Epidermal melanocyte (primary cell): ENCODE data around the gene FZD2.

Experiments
- DNase-seq: peaks from one replicate; pipeline ENCODE4 v3.0.0; 2011; ENCODE audit warnings: low spot score; ENCODE audit not compliant: insufficient read length

The FZD2 gene

GRCh38 chr17:44606658-44607057 is 49.4 kb downstream of the FZD2 start:
- no peak for DNase-seq

- DNase-seq: peak; percentile 52
Observed at GRCh38 chr17:44607836-44608690, 50.8 kb downstream of the FZD2 start.

DNA sequence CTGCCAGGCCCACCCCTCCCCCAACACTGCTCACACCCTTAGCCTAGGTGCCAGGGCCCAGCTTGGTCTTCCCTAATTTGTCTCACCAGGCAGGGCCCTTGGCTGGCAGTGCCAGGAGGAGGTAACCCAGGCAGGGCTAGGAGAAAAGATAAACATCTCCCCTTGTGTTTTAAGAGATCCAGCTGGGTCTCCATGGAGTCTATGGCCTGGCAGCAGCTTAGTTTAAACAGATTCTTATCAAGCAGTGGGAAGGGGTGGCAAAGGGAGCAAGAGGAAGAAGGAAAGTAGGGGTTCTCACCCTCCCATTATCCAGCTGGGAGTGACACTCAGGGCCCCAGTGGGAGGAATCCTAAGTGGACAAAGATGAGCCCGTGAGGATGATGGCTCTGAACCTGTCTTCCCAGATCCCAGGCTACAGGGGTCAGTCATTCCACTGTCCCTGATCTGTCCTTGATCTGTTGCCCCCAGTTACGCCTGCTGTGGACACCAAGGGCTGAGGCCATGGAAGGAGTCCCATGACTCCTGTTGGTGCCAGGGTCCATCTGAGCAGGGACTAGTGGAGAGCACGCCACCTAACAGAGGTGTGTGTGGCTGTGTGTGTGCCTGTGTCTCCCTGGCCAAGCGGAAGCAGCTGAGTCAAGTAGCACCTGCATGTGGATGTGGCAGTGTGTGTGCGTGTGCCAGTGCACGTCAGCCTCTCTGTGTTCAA is 51.6 kb downstream of the FZD2 start:
- no peak for DNase-seq

- DNase-seq: no peak
Observed at GRCh38 chr17:44610331-44610730, 53.0 kb downstream of the FZD2 start.
